BJ (cell line): ENCODE measurements around the gene MAPK10. TPM values are rescaled to one million over a fixed set of nuclear protein-coding genes. Genes with fewer than 3 reads are reported as not detected.

Experiments
- CTCF ChIA-PET: fragments of 350-600 bp; formaldehyde crosslinking; extraction: SDS; loops from one replicate; lab custom pipeline; 2021; ENCODE audit warnings: antibody characterized with exemption, inconsistent platforms; lab: Yijun Ruan, JAX
- POLR2A ChIA-PET: fragments of 300-600 bp; sonication (Branson Sonifier 250); formaldehyde crosslinking; extraction: SDS; loops from one replicate; lab custom pipeline; 2021; ENCODE audit warnings: antibody characterized with exemption; lab: Charles Lee
- DNase-seq: peaks from one replicate; pipeline ENCODE4 v3.0.0-alpha.2; 2011; ENCODE audit warnings: low read depth
- H3K27me3 ChIP-seq: 2 replicates; pipeline ENCODE4 v1.6.0; 2011; ENCODE audit warnings: low read length; ENCODE audit not compliant: control insufficient read depth, insufficient read depth
- H3K36me3 ChIP-seq: 2 replicates; pipeline ENCODE4 v1.5.1; 2011; ENCODE audit warnings: low read length; ENCODE audit not compliant: control insufficient read depth, insufficient read depth
- H3K4me3 ChIP-seq: 2 replicates; pipeline ENCODE4 v1.5.1; 2011; ENCODE audit warnings: low read depth, mild to moderate bottlenecking, control low read depth, low read length
- CTCF ChIP-seq: IDR thresholded peaks from 2 replicates; pipeline ENCODE4 v1.5.1; 2011; ENCODE audit warnings: low read depth, mild to moderate bottlenecking, control low read depth, inconsistent platforms, low read length, moderate library complexity; ENCODE audit not compliant: insufficient read depth
- polyA plus RNA-seq: library from polyadenylated mRNA; depleted of rRNA; stranded (reverse); fragments of >200 nt; gene quantifications from 2 replicates; pipeline ENCODE4 v1.2.3, GENCODE V29; 2011

MAPK10 gene
- polyA plus RNA-seq, 1 experiment = 0.86 TPM

- POLR2A ChIA-PET = no interaction called here
- H3K36me3 ChIP-seq = no peaks in the 10 kb centered on the region
- no peak overlapping the region for H3K4me3 ChIP-seq
- no peak for DNase-seq
- H3K27me3 ChIP-seq = no peaks in the 10 kb centered on the region
- CTCF ChIA-PET = interaction anchor here (1.3 kb wide), 1 partner anchor 18 kb away, joined by 3 read pairs; no protein-coding TSS in a partner anchor
- TF ChIP-seq CTCF = no peak
Measured at GRCh38 chr4:86014599-86014998, 345.3 kb downstream of the MAPK10 start.

GRCh38 chr4:86013621-86014020, 346.2 kb downstream of the MAPK10 start:
- Histone ChIP-seq H3K36me3 (no peaks in the 10 kb centered on the region), H3K27me3 (no peaks in the 10 kb centered on the region), H3K4me3 (no peak overlapping the region)
- POLR2A ChIA-PET = no interaction called here
- no peak for DNase-seq
- CTCF ChIA-PET = interaction anchor here (0.9 kb wide), 1 partner anchor 23 kb away, joined by 3 read pairs; no protein-coding TSS in a partner anchor
- no peak for TF ChIP-seq CTCF

GRCh38 chr4:86011117-86011516, 348.7 kb downstream of the MAPK10 start:
- no peaks in the 10 kb centered on the region for H3K36me3 ChIP-seq
- TF ChIP-seq CTCF = no peak
- H3K27me3 ChIP-seq = no peaks in the 10 kb centered on the region
- CTCF ChIA-PET = no interaction called here
- no peak overlapping the region for H3K4me3 ChIP-seq
- peak; percentile 65 for DNase-seq
- POLR2A ChIA-PET = no interaction called here

GRCh38 chr4:86007042-86007441, 352.8 kb downstream of the MAPK10 start:
- no peak for TF ChIP-seq CTCF
- H3K4me3 ChIP-seq = no peak overlapping the region
- ChIA-PET POLR2A (no interaction called here), CTCF (interaction anchor here (1.3 kb wide), 1 partner anchor 10 kb away, joined by 3 read pairs; no protein-coding TSS in a partner anchor)
- no peak for DNase-seq
- no peaks in the 10 kb centered on the region; the same call in none of the 2 replicates for H3K36me3 ChIP-seq
- H3K27me3 ChIP-seq = no peaks in the 10 kb centered on the region

- DNase-seq = no peak
- no peaks in the 10 kb centered on the region for H3K27me3 ChIP-seq
- no peak for TF ChIP-seq CTCF
- no peak overlapping the region for H3K4me3 ChIP-seq
- POLR2A ChIA-PET = no interaction called here
- CTCF ChIA-PET = interaction anchor here (0.9 to 1.3 kb wide), 2 partner anchors 9 to 11 kb away, joined by 3 read pairs; no protein-coding TSS in a partner anchor
- no peaks in the 10 kb centered on the region; the same call in none of the 2 replicates for H3K36me3 ChIP-seq
Measured at GRCh38 chr4:86006057-86006456, 353.8 kb downstream of the MAPK10 start.
